ENCODE measurements around the gene TAF5. TPM values are rescaled to one million over a fixed set of nuclear protein-coding genes. Genes with fewer than 3 reads are reported as not detected.

Gene TAF5
- total RNA-seq, 2 donors from 2014 or later, result 8.4 to 10.1 TPM

DNA sequence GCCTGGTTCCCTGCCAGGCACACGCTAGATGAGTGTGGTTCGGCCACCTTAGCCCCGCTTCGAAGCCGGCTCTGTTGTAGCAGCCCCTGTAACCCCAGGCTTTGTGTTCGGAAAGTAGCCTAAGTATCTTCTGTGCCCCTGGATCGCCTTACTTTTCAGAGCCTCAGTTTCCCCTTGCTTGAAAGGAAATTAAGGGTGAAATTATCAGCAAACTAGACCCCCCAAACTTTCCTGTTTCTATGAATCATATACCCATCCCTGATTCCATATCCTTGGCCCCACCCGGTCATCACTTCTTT lies 29.0 kb downstream of the TAF5 start:
- 0 to 3% methylated on average over 7 to 8 of the region's 8 CpGs for WGBS, 2 experiments (ENCODE audit: insufficient coverage in 1 of 2, insufficient read length in 1 of 2)
- no peak for DNase-seq
- H3K4me3 Mint-ChIP-seq, result peak overlapping the region; percentile 99
- TF ChIP-seq, protein P1, sequence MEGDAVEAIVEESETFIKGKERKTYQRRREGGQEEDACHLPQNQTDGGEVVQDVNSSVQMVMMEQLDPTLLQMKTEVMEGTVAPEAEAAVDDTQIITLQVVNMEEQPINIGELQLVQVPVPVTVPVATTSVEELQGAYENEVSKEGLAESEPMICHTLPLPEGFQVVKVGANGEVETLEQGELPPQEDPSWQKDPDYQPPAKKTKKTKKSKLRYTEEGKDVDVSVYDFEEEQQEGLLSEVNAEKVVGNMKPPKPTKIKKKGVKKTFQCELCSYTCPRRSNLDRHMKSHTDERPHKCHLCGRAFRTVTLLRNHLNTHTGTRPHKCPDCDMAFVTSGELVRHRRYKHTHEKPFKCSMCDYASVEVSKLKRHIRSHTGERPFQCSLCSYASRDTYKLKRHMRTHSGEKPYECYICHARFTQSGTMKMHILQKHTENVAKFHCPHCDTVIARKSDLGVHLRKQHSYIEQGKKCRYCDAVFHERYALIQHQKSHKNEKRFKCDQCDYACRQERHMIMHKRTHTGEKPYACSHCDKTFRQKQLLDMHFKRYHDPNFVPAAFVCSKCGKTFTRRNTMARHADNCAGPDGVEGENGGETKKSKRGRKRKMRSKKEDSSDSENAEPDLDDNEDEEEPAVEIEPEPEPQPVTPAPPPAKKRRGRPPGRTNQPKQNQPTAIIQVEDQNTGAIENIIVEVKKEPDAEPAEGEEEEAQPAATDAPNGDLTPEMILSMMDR (conservative IDR thresholded peaks at IDR 0.05), result no peak
- H3K27ac ChIP-seq (ENCODE audit: low read depth, low read length), result no peak overlapping the region
- peak overlapping the region; percentile 92 for H3K4me3 ChIP-seq (ENCODE audit: low read length)
- no peaks in the 10 kb centered on the region for H3K27me3 ChIP-seq (ENCODE audit: control insufficient read depth, insufficient read depth, low read length, poor library complexity, severe bottlenecking)
- no peaks in the 10 kb centered on the region for H3K9me3 Mint-ChIP-seq
- no peaks in the 10 kb centered on the region for H3K9me3 ChIP-seq (ENCODE audit: control insufficient read depth, low read length)
- H3K27me3 Mint-ChIP-seq (ENCODE audit: insufficient read depth), result no peaks in the 10 kb centered on the region
- peaks cover 57% of the 10 kb centered on the region for H3K36me3 ChIP-seq (ENCODE audit: control insufficient read depth, insufficient read depth, low read length)
- H3K9ac ChIP-seq (ENCODE audit: extremely low read depth, low read length, poor library complexity, severe bottlenecking), result peak overlapping the region; percentile 91
- peak overlapping the region; percentile 97 for H3K27ac Mint-ChIP-seq
- peaks cover 3% of the 10 kb centered on the region for H3K4me1 ChIP-seq (ENCODE audit: control insufficient read depth, insufficient read depth, low read length)
- peaks cover 51% of the 10 kb centered on the region for H3K36me3 Mint-ChIP-seq (ENCODE audit: low read depth)
- H3K4me1 Mint-ChIP-seq, result peaks cover 19% of the 10 kb centered on the region

GRCh38 chr10:103397191-103397825 lies 29.5 kb downstream of the TAF5 start:
- Mint-ChIP-seq H3K36me3 (ENCODE audit: low read depth) (peaks cover 52% of the 10 kb centered on the region), H3K9me3 (no peaks in the 10 kb centered on the region), H3K27ac (peak overlapping the region; percentile 97), H3K4me3 (peak overlapping the region; percentile 99), H3K27me3 (ENCODE audit: insufficient read depth) (no peaks in the 10 kb centered on the region), H3K4me1 (peaks cover 19% of the 10 kb centered on the region)
- WGBS, 2 experiments (ENCODE audit: insufficient coverage in 1 of 2, insufficient read length in 1 of 2), result 74 to 76% methylated on average over 19 of the region's 19 CpGs
- DNase-seq, result no peak
- TF ChIP-seq, protein P1 (conservative IDR thresholded peaks at IDR 0.05), result no peak
- peak overlapping the region; percentile 92 for H3K4me3 ChIP-seq (ENCODE audit: low read length)
- peaks cover 3% of the 10 kb centered on the region for H3K4me1 ChIP-seq (ENCODE audit: control insufficient read depth, insufficient read depth, low read length)
- H3K36me3 ChIP-seq (ENCODE audit: control insufficient read depth, insufficient read depth, low read length), result peaks cover 56% of the 10 kb centered on the region
- H3K9ac ChIP-seq (ENCODE audit: extremely low read depth, low read length, poor library complexity, severe bottlenecking), result peak overlapping the region; percentile 91
- H3K9me3 ChIP-seq (ENCODE audit: control insufficient read depth, low read length), result no peaks in the 10 kb centered on the region
- H3K27me3 ChIP-seq (ENCODE audit: control insufficient read depth, insufficient read depth, low read length, poor library complexity, severe bottlenecking), result no peaks in the 10 kb centered on the region
- no peak overlapping the region for H3K27ac ChIP-seq (ENCODE audit: low read depth, low read length)

GRCh38 chr10:103413564-103413963 lies 45.8 kb downstream of the TAF5 start:
- H3K9me3 ChIP-seq (ENCODE audit: control insufficient read depth, low read length), result no peaks in the 10 kb centered on the region
- no peak overlapping the region for H3K9ac ChIP-seq (ENCODE audit: extremely low read depth, low read length, poor library complexity, severe bottlenecking)
- no peak overlapping the region for H3K4me3 Mint-ChIP-seq
- H3K27me3 Mint-ChIP-seq (ENCODE audit: insufficient read depth), result no peaks in the 10 kb centered on the region
- 94 to 100% methylated on average over 2 of the region's 2 CpGs for WGBS, 2 experiments (ENCODE audit: insufficient coverage in 1 of 2, insufficient read length in 1 of 2)
- no peak overlapping the region for H3K4me3 ChIP-seq (ENCODE audit: low read length)
- no peaks in the 10 kb centered on the region for H3K9me3 Mint-ChIP-seq
- H3K36me3 ChIP-seq (ENCODE audit: control insufficient read depth, insufficient read depth, low read length), result peaks cover 87% of the 10 kb centered on the region
- H3K36me3 Mint-ChIP-seq (ENCODE audit: low read depth), result peaks cover 78% of the 10 kb centered on the region
- no peaks in the 10 kb centered on the region for H3K4me1 Mint-ChIP-seq
- no peaks in the 10 kb centered on the region for H3K4me1 ChIP-seq (ENCODE audit: control insufficient read depth, insufficient read depth, low read length)
- H3K27ac ChIP-seq (ENCODE audit: low read depth, low read length), result no peak overlapping the region
- TF ChIP-seq, protein P1 (conservative IDR thresholded peaks at IDR 0.05), result no peak
- no peak for DNase-seq
- no peaks in the 10 kb centered on the region for H3K27me3 ChIP-seq (ENCODE audit: control insufficient read depth, insufficient read depth, low read length, poor library complexity, severe bottlenecking)
- no peak overlapping the region for H3K27ac Mint-ChIP-seq
